Measurements from ENCODE around the gene C1QC. TPM values are rescaled to one million over a fixed set of nuclear protein-coding genes. Genes with fewer than 3 reads are reported as not detected.

C1QC gene
- total and polyA plus RNA-seq, 2 of the 8 experiments (the other 6 are each of a cell fraction or from before 2014, with no cell fraction given) = not detected

GRCh38 chr1:22674410-22674749, 30.9 kb downstream of the C1QC start (continued):
- TF ChIP-seq CHD7 (IDR thresholded peaks at IDR 0.05; ENCODE audit: insufficient replicate concordance, low read length) (no peak), ATF3 (IDR thresholded peaks at IDR 0.05; ENCODE audit: insufficient read depth, low read depth, low read length) (no peak), MAX (IDR thresholded peaks at IDR 0.05) (no peak), BACH1 (IDR thresholded peaks at IDR 0.05; ENCODE audit: low read length) (no peak), KDM4A (IDR thresholded peaks at IDR 0.05; ENCODE audit: low read depth, low read length, severe bottlenecking) (no peak), SUZ12 (IDR thresholded peaks at IDR 0.05; ENCODE audit: low read length) (no peak), CTBP2 (IDR thresholded peaks at IDR 0.05; ENCODE audit: borderline replicate concordance, insufficient read depth, insufficient read length, low read length) (no peak), SRF (IDR thresholded peaks at IDR 0.05; ENCODE audit: low read depth, low read length) (no peak), TAF1 (IDR thresholded peaks at IDR 0.05; ENCODE audit: low read depth, low read length) (no peak), E2F6 (IDR thresholded peaks at IDR 0.05) (no peak), JUND (IDR thresholded peaks at IDR 0.05; ENCODE audit: low read length) (no peak)

All from H1 (cell line).